HEK293 (cell line): ENCODE measurements around the gene TCOF1.

ENCODE experiments used
- CTCF ChIA-PET: fragments of 350-600 bp; formaldehyde crosslinking; extraction: SDS; loops from one replicate; lab custom pipeline; 2021; ENCODE audit warnings: antibody characterized with exemption; lab: Yijun Ruan, JAX
- POLR2A ChIA-PET: fragments of 300-600 bp; formaldehyde crosslinking; extraction: SDS; loops from one replicate; lab custom pipeline; 2020; ENCODE audit warnings: antibody characterized with exemption, inconsistent platforms; lab: Yijun Ruan, JAX
- H3K27ac ChIP-seq: fragments of 200-500 bp; sonication (Bioruptor generic); 2 replicates; pipeline ENCODE4 v1.5.1; 2014; ENCODE audit warnings: low read depth, low read length, control low read depth, inconsistent platforms; ENCODE audit errors: extremely low read depth
- H3K36me3 ChIP-seq, 2 experiments: fragments of 200-500 bp in 1 of 2; sonication (Bioruptor generic) in 1 of 2; 1 replicate in 1 of 2; 2 replicates in 1 of 2; pipeline ENCODE4 v1.5.1; 2014 to 2017; ENCODE audit warnings: inconsistent platforms in 2 of 2, low read length in 2 of 2; ENCODE audit not compliant: control insufficient read depth in 2 of 2, insufficient read depth in 1 of 2
- H3K4me1 ChIP-seq: fragments of 200-500 bp; sonication (Bioruptor generic); 2 replicates; pipeline ENCODE4 v1.5.1; 2014; ENCODE audit warnings: mild to moderate bottlenecking, low read length, inconsistent platforms; ENCODE audit not compliant: control insufficient read depth, insufficient read depth
- H3K4me3 ChIP-seq: 2 replicates; pipeline ENCODE4 v1.5.1; 2011; ENCODE audit warnings: low read depth, mild to moderate bottlenecking, control low read depth, low read length, moderate library complexity
- H3K9me3 ChIP-seq: fragments of 200-500 bp; sonication (Bioruptor generic); 2 replicates; pipeline ENCODE4 v1.5.1; 2014; ENCODE audit warnings: low read depth, low read length, inconsistent platforms; ENCODE audit not compliant: control insufficient read depth, insufficient read depth
- BCL6B ChIP-seq: fragments of 450-650 bp; formaldehyde crosslinking; IDR thresholded peaks from 2 replicates; pipeline ENCODE4 v1.5.1; 2017; ENCODE audit warnings: missing biosample characterization, missing genetic modification characterization
- GLI2 ChIP-seq: fragments of 450-650 bp; formaldehyde crosslinking; IDR thresholded peaks from 2 replicates; pipeline ENCODE4; 2017; ENCODE audit warnings: missing biosample characterization, missing genetic modification characterization, low read depth, borderline replicate concordance
- HIC1 ChIP-seq: fragments of 450-650 bp; formaldehyde crosslinking; IDR thresholded peaks from 2 replicates; pipeline ENCODE4 v1.5.1; 2016; ENCODE audit warnings: missing biosample characterization, missing genetic modification characterization
- KLF7 ChIP-seq: fragments of 450-650 bp; formaldehyde crosslinking; IDR thresholded peaks from 2 replicates; pipeline ENCODE4 v1.5.1; 2016; ENCODE audit warnings: missing biosample characterization, missing genetic modification characterization, borderline replicate concordance
- MZF1 ChIP-seq: fragments of 450-650 bp; formaldehyde crosslinking; IDR thresholded peaks from 2 replicates; pipeline ENCODE4 v1.5.1; 2017; ENCODE audit warnings: missing biosample characterization, missing genetic modification characterization, borderline replicate concordance
- PATZ1 ChIP-seq: fragments of 450-650 bp; formaldehyde crosslinking; IDR thresholded peaks from 2 replicates; pipeline ENCODE4 v1.5.1; 2016; ENCODE audit warnings: missing biosample characterization, missing genetic modification characterization
- ZBTB21 ChIP-seq: fragments of 450-650 bp; formaldehyde crosslinking; IDR thresholded peaks from 2 replicates; pipeline ENCODE4 v1.5.1; 2017; ENCODE audit warnings: missing biosample characterization, missing genetic modification characterization
- ZBTB6 ChIP-seq: fragments of 450-650 bp; formaldehyde crosslinking; IDR thresholded peaks from 2 replicates; pipeline ENCODE4 v1.5.1; 2017; ENCODE audit warnings: missing biosample characterization, missing genetic modification characterization
- ZNF324 ChIP-seq: fragments of 450-650 bp; formaldehyde crosslinking; IDR thresholded peaks from 2 replicates; pipeline ENCODE4 v1.5.1; 2016; ENCODE audit warnings: missing biosample characterization, missing genetic modification characterization
- ZNF398 ChIP-seq: fragments of 450-650 bp; formaldehyde crosslinking; IDR thresholded peaks from 2 replicates; pipeline ENCODE4 v1.5.1; 2017; ENCODE audit warnings: missing biosample characterization, missing genetic modification characterization
- ZNF610 ChIP-seq: fragments of 450-650 bp; formaldehyde crosslinking; IDR thresholded peaks from 2 replicates; pipeline ENCODE4 v1.5.1; 2016; ENCODE audit warnings: missing biosample characterization, missing genetic modification characterization, borderline replicate concordance
- ZNF623 ChIP-seq: fragments of 450-650 bp; formaldehyde crosslinking; IDR thresholded peaks from 2 replicates; pipeline ENCODE4 v1.5.1; 2016; ENCODE audit warnings: missing biosample characterization, missing genetic modification characterization
- ZNF707 ChIP-seq: fragments of 450-650 bp; formaldehyde crosslinking; IDR thresholded peaks from 2 replicates; pipeline ENCODE4 v1.5.1; 2016; ENCODE audit warnings: missing biosample characterization, missing genetic modification characterization
- ZNF76 ChIP-seq: fragments of 450-650 bp; formaldehyde crosslinking; IDR thresholded peaks from 2 replicates; pipeline ENCODE4; 2016; ENCODE audit warnings: low read depth, missing biosample characterization, missing genetic modification characterization, borderline replicate concordance
- ZNF837 ChIP-seq: fragments of 450-650 bp; formaldehyde crosslinking; IDR thresholded peaks from 2 replicates; pipeline ENCODE4 v1.5.1; 2016; ENCODE audit warnings: missing biosample characterization, missing genetic modification characterization
- ZNF843 ChIP-seq: fragments of 450-650 bp; formaldehyde crosslinking; IDR thresholded peaks from 2 replicates; pipeline ENCODE4 v1.5.1; 2016; ENCODE audit warnings: missing biosample characterization, missing genetic modification characterization
- ZSCAN23 ChIP-seq: fragments of 450-650 bp; formaldehyde crosslinking; IDR thresholded peaks from 2 replicates; pipeline ENCODE4 v1.5.1; 2016; ENCODE audit warnings: missing biosample characterization, missing genetic modification characterization
- ZSCAN30 ChIP-seq: fragments of 450-650 bp; IDR thresholded peaks from 2 replicates; pipeline ENCODE4 v1.5.1; 2018; ENCODE audit warnings: missing biosample characterization, mild to moderate bottlenecking, missing genetic modification characterization, moderate library complexity

Gene TCOF1

GRCh38 chr5:150339841-150340240 lies 17.7 kb upstream of the TCOF1 start:
- ChIA-PET CTCF (interaction anchor here (0.8 to 2.1 kb wide), 2 partner anchors 9 to 68 kb away, joined by 3 to 4 read pairs; no protein-coding TSS in a partner anchor), POLR2A (no interaction called here)
- Histone ChIP-seq H3K4me1 (no peaks in the 10 kb centered on the region), H3K4me3 (no peak overlapping the region), H3K9me3 (no peaks in the 10 kb centered on the region), H3K27ac (no peak overlapping the region), H3K36me3 (no peaks in the 10 kb centered on the region)
- peak; percentile 62 for TF ChIP-seq ZNF623 (tag by site-specific recombination)
- no peak for TF ChIP-seq GLI2
- TF ChIP-seq, all 188 proteins: peak for 1

- no peaks in the 10 kb centered on the region for H3K36me3 ChIP-seq
- no peak overlapping the region for H3K27ac ChIP-seq
- POLR2A ChIA-PET, result no interaction called here
- CTCF ChIA-PET, result no interaction called here
- no peak overlapping the region for H3K4me3 ChIP-seq
- H3K9me3 ChIP-seq, result no peaks in the 10 kb centered on the region
- no peak for TF ChIP-seq BCL6B
- TF ChIP-seq ZNF610 (tag by site-specific recombination), result no peak
- TF ChIP-seq ZNF843, result no peak
- TF ChIP-seq ZNF398 (tag by site-specific recombination), result no peak
- TF ChIP-seq HIC1 (tag by site-specific recombination), result no peak
- no peak for TF ChIP-seq ZSCAN30 (tag by site-specific recombination)
- TF ChIP-seq ZNF76 (tag by site-specific recombination), result no peak
- no peak for TF ChIP-seq ZNF324
- TF ChIP-seq ZNF837 (tag by site-specific recombination), result no peak
- no peak for TF ChIP-seq ZBTB21 (tag by site-specific recombination)
- TF ChIP-seq MZF1 (tag by site-specific recombination), result no peak
- TF ChIP-seq ZSCAN23 (tag by site-specific recombination), result no peak
- no peak for TF ChIP-seq GLI2
- no peaks in the 10 kb centered on the region for H3K4me1 ChIP-seq
Observed at GRCh38 chr5:150340614-150341255, 16.8 kb upstream of the TCOF1 start.

GRCh38 chr5:150341331-150341730 lies 16.2 kb upstream of the TCOF1 start:
- Histone ChIP-seq H3K27ac (no peak overlapping the region), H3K36me3 (no peaks in the 10 kb centered on the region), H3K4me1 (no peaks in the 10 kb centered on the region), H3K9me3 (no peaks in the 10 kb centered on the region), H3K4me3 (no peak overlapping the region)
- POLR2A ChIA-PET, result no interaction called here
- CTCF ChIA-PET, result no interaction called here
- TF ChIP-seq PATZ1 (tag by site-specific recombination), result no peak
- TF ChIP-seq ZNF707 (tag by site-specific recombination), result no peak
- no peak for TF ChIP-seq ZBTB6
- TF ChIP-seq KLF7 (tag by site-specific recombination), result no peak
